Iris pigment epithelial cell (primary cell): Measurements from ENCODE around the gene MSH3.
"Not testable (repeated sequence)": the region's sequence is repeated elsewhere in the genome, so short reads cannot be mapped to it uniquely, and the experiment has no call there.

Experiments
- DNase-seq: peaks from one replicate; pipeline ENCODE4 v3.0.0-alpha.2; 2011; ENCODE audit warnings: low read depth

MSH3 gene

DNA sequence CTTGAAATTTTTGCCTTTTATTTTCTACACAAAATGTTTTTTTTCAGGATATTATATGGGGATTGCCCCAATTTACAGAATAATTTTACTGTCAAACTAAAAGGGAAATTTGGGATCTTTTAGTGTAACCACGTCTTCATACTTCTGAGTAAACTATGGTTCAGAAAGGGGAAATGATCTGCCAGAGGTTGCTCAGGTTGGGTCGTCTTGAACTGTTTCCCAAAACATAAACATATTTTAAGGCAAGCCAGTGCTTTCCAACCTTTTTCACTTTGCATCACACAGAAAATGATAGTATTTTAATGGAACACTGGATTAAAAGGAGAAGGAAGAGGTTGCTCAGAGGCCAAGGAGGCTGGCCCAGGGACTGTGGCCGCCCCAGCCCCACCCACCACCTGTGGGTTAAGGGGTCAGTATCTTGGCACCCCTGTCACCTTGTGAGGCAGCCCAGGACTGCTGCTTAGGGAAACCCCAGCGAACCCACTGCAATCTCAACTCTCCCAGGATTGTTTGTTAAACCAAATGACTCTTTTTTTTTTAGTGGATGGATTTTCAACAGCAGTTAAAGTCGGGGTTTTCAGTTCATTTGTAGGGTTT, 143.1 kb downstream of the MSH3 start:
- no peak for DNase-seq

DNA sequence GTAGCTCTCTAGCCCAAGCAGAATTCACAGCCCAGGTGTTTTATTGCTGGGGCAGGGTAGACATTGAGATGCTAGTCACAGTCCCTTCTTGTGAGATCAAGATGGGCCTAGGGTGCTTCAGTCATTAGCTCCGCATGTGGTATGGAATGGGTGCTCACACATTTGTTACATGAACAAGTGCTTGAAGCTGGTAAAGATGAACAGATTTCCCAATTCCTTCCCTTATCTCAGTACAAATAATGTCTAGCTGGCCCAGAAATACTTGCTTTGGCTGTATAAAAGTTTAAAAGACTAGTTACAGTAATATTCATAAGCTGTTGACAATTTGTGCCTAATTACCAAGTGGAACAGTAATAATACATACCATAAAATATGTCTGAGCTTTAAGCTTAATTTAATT, 143.7 kb downstream of the MSH3 start:
- DNase-seq: no peak

DNA sequence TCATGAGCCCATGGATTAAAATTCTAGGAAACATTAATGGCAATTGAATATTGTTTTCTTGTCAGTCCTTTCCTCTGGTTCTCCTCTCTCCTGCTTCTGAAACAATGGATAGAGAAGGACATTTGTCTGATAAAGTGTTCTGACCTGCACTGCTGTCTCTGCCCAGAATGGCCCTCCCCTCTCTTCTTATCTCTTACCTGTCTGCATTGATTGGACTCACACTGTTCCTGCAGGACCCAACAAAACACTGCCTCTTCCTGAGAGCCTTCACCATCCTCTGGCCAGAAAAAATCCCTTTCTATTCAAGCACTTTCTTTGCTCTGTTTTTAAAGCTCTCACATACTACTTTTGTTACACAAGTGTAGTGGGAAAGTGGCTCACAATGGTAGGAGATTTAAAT, 144.2 kb downstream of the MSH3 start:
- no peak for DNase-seq

DNA sequence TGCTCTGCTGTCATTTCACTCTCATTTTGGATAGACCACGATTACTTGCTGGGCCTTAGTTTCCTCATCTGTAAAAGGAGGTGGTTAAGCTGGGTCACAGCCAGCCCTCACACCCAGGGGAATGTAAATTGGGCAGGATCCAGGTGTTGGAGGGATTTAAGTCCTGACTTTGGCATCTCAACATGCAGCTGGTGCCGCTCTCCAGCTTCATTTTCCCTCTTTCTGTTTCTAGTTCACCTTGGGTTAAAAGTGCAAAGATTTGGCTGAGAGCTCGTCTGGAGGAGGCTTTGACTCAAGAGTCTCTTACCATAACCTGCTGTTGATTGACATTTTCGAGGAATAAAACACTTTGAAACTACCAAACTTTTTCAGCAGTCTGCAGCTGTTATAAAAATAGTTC, 144.6 kb downstream of the MSH3 start:
- DNase-seq: no peak

DNA sequence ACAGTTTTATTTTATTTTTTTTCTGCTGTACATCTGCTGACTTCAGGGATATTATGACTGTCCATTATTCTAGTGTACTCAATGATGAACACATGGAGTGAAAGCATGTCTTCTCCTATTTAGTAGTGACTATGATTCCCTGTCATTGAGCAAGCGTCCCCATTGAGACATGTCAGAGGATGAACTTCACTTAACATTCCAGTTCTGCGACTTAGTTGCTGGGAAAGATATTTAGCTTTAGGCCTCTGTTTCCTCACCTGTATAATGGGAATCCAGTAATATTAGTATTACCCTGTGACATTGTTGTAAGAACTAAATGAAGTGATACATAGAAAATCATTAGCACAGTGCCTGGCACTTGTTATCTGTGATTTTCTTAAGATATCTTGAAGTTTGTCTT, 145.1 kb downstream of the MSH3 start:
- no peak for DNase-seq

DNA sequence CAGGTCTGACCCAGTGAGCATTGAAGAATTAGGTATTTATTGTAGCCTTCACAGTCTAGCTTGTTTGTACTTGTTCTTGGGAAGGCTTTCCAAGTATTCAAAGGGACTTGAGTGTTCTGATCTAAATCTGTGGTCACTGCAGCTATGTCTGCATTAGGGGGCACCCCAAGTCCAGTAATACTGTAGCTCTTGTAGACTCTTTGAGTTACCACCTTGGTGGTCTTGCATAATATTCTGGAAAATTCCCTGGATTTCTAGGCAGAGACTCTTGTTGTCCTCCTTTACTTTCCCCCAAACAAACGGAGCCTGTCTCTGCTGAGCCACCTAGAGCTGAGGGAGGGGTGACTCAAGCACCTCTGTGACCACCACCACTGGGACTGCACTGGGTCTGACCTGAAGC, 149.9 kb downstream of the MSH3 start:
- DNase-seq: peak; percentile 10

DNA sequence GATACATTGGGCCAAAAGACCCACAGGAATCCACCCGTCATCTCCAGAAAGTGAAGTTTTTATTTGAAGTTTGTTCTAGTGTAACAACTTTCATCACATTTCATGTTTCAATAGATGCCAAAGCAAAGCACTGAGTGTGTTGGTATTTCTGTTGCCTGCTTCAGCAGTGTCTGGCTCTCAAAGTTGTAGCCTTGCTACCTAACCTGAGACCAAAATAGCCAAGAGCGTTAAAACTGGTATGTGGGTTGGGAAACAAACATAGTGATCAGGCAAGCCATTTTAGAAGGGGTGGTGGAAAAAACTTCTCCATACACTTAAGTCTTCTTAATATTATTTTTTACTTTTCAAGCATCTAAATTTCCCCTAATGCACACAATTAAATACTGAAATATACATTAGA, 150.6 kb downstream of the MSH3 start:
- no peak for DNase-seq

DNA sequence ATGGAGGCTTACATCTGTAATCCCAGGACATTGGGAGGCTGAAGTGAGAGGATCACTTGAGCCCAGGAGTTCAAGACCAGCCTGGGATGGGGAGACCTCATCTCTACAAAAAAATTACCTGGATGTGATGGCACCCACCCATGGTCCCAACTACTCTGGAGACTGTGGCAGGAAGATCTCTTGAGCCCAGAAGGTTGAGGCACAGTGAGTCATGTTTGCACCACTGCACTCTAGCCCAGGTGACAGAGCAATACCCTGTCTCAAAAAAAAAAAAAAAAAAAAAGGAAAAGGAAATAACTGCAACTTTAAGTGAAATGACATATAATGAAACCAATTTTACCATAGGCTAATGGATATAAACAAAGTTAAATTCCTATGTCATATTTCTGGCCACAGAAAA, 152.5 kb downstream of the MSH3 start:
- no peak for DNase-seq

DNA sequence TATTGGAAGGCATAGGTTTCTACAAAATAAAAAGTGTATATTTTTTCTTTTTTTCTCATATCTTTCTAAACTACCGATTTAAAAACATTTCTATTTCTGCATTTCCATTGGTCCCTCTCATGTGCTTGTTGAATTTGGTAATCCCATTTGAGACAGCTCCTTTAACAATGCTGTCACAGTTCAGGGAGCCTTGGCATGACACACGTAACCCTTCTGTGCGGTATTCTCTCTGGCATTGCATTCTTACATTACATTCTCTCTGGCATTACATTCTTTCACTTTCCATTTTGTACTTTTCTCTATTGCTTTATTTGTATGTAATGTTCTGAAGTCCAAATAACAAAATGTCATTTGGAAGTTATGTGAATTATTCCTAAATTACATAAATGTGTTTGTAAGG, 155.0 kb downstream of the MSH3 start:
- DNase-seq: peak; percentile 14

DNA sequence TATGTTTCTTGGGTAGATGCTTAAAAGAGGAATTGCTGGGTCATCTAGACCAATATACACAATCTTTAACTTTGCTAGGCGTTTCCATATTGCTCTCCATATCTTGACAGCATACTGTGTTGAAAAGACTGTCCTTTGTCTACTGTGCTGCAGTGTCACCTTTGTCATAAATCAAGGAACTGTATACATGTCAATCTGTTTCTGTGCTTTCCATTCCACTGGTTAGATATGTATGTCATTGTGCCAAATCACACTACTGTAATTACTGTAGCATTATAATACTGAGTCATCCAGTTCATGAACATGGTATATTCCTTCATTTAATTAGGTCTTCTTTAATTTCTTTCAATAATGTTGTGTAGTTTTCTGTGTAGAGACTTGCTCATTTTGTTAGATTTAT, 156.0 kb downstream of the MSH3 start:
- DNase-seq: no peak

DNA sequence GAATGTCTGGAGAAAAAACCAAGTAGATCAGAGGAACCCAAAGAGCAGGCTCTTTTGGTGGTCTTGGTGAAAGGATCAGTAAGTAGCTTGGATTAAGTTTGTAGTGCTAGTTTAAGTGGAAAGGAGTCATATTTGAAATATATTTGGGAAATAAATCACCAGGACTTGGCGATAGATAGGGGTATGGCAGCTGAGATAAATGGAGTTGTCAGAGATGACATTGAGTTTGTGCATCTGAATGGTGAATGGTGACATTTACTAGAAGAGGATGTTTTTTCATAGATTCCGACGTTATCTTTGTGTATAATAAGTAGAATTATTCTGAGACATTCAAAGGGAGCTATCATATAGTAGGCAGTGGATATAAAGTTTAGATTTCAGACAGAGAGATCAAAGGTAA, 162.1 kb downstream of the MSH3 start:
- no peak for DNase-seq

DNA sequence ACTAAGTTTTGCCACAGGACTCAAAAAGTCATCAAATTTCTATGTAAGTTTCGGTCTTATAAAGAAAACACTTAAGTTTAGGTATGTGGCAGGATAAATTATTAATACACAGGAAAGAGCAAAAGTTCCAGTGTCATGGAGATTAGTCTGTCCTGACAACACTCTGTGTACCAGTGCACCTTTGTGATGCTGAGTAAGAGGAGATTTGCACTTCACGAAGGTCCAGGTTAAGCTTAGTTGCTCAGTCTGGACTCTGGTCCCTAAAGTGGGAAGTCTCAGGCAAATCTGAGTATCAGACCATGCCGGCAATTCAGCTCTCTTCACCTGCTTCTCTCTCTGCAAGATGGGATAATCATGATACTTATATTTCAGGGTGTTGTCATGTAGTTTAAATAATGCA, 166.2 kb downstream of the MSH3 start:
- DNase-seq: no peak

DNA sequence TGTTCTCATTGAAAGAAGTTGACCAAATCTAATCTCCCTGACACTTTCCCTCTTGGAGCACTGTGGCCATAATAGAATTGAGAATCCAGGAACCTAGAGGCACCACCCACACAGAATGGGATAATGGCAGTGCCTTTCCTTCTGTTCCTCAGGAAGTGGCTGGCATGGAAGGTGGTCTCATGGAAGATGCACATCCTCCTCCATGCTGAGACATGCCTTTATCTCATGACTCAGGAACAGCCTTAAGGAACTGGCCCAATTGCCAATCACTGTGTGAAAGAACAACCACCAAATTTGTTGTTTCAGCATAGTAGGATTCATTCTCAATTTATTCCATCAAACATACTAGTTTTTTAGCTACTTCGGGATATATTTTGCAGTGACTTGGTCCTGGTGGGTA, 168.2 kb downstream of the MSH3 start:
- DNase-seq: no peak

DNA sequence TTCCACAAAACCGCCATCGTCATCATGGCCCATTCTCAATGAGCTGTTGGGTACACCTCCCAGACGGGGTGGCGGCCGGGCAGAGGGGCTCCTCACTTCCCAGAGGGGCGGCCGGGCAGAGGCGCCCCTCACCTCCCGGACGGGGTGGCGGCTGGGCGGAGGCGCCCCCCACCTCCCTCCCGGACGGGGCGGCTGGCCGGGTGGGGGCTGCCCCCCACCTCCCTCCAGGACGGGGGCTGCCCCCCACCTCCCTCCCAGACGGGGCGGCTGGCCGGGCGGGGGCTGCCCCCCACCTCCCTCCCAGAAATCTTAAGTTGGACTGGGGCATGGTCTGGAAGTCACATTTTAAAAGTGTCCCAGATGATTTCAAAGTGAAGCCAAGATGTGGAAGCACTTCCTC, 169.7 kb downstream of the MSH3 start:
- not testable (repeated sequence) for DNase-seq

DNA sequence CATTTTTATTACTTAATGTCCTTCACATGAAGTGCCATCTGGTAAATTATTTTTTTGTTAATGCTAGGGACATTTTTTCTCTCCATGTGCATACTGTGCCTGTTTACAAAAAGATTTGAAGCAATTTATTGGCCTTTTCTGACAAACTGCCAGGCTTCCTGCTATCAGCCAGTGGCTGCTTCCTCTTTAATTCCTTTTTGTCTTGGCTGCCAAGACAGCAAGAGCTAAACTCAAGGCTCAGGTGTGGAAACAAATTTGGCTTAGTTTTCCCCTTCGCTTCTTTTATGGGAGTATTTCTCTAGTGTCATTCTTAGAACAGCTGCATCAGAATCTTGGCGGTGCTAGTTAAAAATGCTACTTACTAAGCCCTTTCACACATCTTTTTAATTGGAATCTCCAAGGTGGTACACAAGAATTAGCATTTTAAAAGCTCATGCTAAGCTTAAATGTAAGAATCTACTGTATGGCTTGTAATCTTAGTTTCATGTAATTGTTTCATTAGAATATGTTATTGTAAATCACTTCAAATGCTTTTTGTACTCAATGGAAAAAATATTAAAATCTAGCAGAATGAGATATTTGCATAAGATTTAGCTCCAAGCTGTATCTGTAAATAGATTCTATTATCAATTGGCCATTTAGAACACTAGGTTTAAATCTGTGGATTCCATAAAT, 171.5 kb downstream of the MSH3 start:
- DNase-seq: peak; percentile 10

DNA sequence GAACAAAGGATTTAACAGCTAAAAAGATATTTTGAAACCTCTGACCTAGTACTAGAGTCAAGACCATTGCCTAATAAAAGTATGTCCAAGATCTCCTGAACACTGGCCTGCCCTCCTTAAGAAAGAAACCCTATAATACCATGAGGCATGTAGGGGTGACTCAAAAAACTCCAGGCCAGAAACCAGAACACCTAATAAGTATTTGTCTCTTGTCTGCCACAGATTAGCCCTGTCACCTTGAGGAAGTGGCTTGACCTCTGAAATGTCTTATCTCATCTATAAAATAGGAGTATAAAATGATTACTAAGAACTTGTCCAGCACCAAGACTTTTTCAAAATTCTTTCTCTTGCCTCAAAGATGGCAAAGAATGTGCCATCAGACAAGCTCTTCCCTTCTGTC, 180.3 kb downstream of the MSH3 start:
- no peak for DNase-seq

DNA sequence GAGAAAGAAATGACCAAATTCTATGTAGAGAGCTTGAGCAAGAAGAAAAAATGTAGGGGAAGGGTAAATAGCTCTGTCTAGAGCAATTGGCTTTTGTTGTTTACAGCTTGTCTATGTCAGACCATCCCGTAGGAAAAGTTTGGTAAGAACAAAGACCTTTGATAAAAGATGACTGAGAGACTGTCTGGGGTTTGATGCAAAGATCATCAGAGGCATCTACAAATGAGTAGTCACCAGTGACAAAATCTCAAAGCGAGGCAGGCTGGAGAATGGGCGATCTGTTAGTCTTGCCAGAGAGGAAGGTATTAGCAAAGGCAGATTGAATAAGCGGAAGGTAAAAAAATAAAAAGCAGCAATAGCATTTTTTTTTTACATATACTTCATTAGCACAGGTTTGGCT, 180.7 kb downstream of the MSH3 start:
- no peak for DNase-seq

DNA sequence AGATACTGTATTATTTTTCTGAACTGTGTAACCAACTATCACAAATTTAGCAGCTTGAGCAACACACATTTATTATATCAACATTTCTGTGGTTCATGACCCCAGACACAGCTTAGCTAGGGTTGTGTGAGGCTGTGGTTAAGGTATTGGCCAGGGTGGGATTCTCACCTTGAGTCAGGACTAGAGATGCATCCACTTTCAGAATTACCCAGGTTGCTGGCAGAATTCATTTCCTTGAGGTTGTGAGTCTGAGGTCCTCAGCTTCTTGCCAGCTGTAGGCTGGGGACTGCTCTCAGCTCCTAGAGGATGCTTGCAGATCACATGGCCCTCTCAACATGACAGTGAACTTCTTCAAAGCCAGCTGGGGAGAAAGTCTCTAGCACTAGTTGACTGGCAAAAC, 183.2 kb downstream of the MSH3 start:
- DNase-seq: no peak

DNA sequence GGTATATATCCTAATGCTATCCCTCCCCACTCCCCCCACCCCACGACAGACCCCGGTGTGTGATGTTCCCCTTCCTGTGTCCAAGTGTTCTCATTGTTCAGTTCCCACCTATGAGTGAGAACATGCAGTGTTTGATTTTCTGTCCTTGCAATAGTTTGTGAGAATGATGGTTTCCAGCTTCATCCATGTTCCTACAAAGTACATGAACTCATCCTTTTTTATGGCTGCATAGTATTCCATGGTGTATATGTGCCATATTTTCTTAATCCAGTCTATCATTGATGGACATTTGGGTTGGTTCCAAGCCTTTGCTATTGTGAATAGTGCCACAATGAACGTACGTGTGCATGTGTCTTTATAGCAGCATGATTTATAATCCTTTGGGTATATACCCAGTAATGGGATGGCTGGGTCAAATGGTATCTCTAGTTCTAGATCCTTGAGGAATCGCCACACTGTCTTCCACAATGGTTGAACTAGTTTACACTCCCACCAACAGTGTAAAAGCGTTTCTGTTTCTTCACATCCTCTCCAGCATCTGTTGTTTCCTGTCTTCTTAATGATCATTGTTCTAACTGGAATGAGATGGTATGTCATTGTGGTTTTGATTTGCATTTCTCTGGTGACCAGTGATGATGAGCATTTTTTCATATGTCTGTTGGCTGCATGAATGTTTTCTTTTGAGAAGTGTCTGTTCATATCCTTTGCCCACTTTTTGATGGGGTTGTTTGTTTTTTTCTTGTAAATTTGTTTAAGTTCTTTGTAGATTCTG, 186.8 kb downstream of the MSH3 start:
- DNase-seq: not testable (repeated sequence)

DNA sequence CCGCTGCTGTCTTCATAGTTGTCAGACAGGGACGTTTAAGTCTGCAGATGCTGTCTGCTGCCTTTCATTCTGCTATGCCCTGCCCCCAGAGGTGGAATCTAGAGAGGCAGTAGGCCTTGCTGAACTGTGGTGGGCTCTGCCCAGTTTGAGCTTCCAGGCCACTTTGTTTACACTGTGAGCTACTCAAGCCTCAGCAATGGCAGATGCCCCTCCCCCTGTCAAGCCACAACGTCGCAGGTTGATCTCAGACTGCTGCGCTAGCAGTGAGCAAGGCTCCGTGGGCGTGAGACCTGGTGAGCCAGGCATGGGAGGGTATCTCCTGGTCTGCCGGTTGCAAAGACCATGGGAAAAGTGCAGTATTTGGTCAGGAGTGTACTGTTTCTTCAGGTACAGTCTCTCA, 192.0 kb downstream of the MSH3 start:
- not testable (repeated sequence) for DNase-seq

DNA sequence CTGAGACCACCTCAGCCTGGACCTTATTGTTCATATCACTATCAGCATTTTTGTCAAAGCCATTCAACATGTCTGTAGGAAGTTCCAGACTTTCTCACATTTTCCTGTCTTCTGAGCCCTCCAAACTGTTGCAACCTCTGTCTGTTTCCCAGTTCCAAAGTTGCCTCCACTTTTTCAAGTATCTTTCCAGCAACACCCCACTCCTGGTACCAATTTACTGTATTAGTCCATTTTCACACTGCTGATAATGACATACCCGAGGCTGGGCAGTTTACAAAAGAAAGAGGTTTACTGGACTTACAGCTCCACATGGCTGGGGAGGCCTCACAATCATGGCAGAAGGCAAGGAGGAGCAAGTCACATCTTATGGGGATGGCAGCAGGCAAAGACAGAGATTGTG, 195.7 kb downstream of the MSH3 start:
- not testable (repeated sequence) for DNase-seq

DNA sequence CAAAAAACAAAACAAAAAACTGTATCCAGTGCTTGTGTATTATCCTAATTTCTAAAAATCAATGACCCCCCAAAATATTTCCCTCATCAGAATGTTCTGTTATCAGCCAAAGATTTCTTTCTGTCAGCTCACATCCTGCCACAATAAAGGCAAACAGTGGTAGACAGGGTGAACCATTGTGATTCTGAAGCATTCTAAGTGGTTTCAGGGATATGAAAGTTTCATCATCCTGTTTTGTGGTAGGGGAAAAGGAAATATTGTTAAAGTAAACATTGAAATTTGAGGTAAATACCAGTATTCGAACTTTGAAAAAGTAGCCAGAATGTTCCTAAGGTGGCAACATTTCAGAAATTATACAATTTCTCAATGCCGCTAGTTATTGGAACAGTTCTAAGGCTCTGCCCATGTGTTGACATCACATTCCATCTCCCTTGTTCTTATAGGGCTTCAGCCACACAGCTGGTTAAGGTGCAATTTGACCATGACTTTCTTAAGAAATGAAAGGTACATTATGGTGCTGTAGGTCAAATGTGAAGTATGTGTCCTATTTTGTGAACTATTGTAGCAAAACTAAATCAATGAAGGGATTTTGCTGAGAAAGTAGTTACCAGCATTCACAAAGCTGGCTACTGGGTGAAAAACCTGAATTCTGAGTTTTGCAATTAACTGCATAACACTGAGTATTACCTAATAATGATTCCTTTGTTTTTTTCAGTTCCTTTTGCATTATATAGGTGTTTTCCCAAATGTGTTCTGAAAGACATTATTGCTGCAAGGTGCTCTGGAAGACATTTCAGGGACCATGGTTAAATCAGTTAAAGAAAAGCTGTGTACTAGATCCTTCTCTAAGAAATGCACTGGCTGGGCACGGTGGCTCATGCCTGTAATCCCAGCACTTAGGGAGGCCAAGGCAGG, 198.1 kb downstream of the MSH3 start:
- DNase-seq: peak; percentile 43
